Psoas muscle (tissue), 8 donors: ENCODE data around the gene PRSS27. TPM values are rescaled to one million over a fixed set of nuclear protein-coding genes. Genes with fewer than 3 reads are reported as not detected.

Experiments used
- ATAC-seq, 4 donors: fragments of 200-7000 bp; cut with Tn5 transposase; one replicate each; pipeline ENCODE4 v1.9.1; 2020; ENCODE audit warnings: moderate library complexity in 3 of 4, mild to moderate bottlenecking in 2 of 4
- DNase-seq, 2 donors: peaks; one replicate each; pipeline ENCODE4 v3.0.0-alpha.2; 2020
- H3K27ac ChIP-seq: fragments of 200-600 bp; one replicate; pipeline ENCODE4 v1.8.0; 2022
- H3K27me3 ChIP-seq, 3 donors: fragments of 200-600 bp in 1 of 3; one replicate each; pipeline versions ENCODE4 v1.6.1 to v1.8.0; 2013 to 2022; ENCODE audit warnings: low read length in 2 of 3, mild to moderate bottlenecking in 2 of 3, moderate library complexity in 1 of 3; ENCODE audit not compliant: insufficient read depth in 3 of 3
- H3K36me3 ChIP-seq, 2 donors: fragments of 200-600 bp in 1 of 2; one replicate each; pipeline versions ENCODE4 v1.6.1 to v1.8.0; 2013 to 2022; ENCODE audit warnings: low read depth in 1 of 2, mild to moderate bottlenecking in 1 of 2, moderate library complexity in 1 of 2; ENCODE audit not compliant: insufficient read depth in 1 of 2
- H3K4me1 ChIP-seq: fragments of 200-600 bp; one replicate; pipeline ENCODE4 v1.8.0; 2022
- H3K4me3 ChIP-seq: fragments of 200-600 bp; one replicate; pipeline ENCODE4 v1.8.0; 2022; ENCODE audit warnings: mild to moderate bottlenecking
- H3K9me3 ChIP-seq: fragments of 200-600 bp; one replicate; pipeline ENCODE4 v1.8.0; 2022
- WGBS, 3 donors: extraction: QIAGEN DNeasy Blood & Tissue Kit; methylation state at CpG; one replicate each; pipeline versions ENCODE4 v1.1.6 to v1.1.7; 2013; 5-methylcytosine and 5-hydroxymethylcytosine counted together
- intact Hi-C, 2 donors: fragments of 100-400 bp; cut with DNase I; formaldehyde crosslinking; loops; one replicate each; pipeline versions ENCODE4 v1.11.0 to v1.14.2; 2022
- polyA plus RNA-seq, 3 donors: library from polyadenylated mRNA; stranded (reverse); fragments of 200-250 nt; gene quantifications; one replicate each; pipeline ENCODE4 v1.2.3, GENCODE V29; 2013
- total RNA-seq, 4 donors: library from RNA; stranded (reverse); fragmentation: NEBNext Ultra II Directional in 2 of 4; extraction: Animal tissue kit (Norgen Biotek cat#: 25700) in 2 of 4; gene quantifications; one replicate each; pipeline versions ENCODE4 v1.2.1 to v1.2.4, GENCODE V29; 2021 to 2023
- TF ChIP-seq, protein P1 (sequence below): fragments of 200-600 bp; IDR thresholded peaks from one replicate; pipeline ENCODE4 v1.8.0; 2022; ENCODE audit warnings: antibody characterized with exemption
- donor health status: healthy with polysubstance abuse.
- donor health status: DM: no; HTN: no; CAD: no; lungs with moderate emphysema.
- donor health status: Bipolar disorder and iron deficiency.
- donor health status: healthy.
- donor health status: DM: yes; HTN: yes; CAD: no.
- donor health status: DM: no; HTN: no; CAD: no.
- donor health status: DM: no; HTN: no; CAD: no.
- donor health status: DM: yes; HTN: yes; CAD: no.

The PRSS27 gene
- total and polyA plus RNA-seq, 7 donors, result 0.07 to 0.34 (median 0.20) TPM; not detected in 2

DNA sequence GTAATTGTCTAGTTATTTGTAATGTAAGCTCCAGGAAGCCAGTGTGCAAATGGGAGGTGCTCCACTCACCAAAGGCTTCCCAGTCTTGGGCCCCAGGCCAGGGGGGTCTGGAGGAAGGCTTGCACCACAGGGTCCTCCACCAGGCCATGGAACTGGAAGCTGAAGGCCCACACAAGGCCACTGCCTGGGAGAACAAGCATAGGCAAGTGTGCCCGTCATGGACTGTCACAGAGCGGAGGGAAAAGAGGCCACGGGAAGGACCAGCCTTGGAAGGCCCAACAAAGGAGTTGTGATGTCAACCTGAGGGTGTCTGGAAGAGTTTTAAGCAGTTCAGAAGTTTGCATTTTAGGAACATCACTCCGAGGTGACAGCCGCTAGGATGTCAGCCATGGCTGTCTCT lies 29.5 kb upstream of the PRSS27 start:
- TF ChIP-seq, protein P1, sequence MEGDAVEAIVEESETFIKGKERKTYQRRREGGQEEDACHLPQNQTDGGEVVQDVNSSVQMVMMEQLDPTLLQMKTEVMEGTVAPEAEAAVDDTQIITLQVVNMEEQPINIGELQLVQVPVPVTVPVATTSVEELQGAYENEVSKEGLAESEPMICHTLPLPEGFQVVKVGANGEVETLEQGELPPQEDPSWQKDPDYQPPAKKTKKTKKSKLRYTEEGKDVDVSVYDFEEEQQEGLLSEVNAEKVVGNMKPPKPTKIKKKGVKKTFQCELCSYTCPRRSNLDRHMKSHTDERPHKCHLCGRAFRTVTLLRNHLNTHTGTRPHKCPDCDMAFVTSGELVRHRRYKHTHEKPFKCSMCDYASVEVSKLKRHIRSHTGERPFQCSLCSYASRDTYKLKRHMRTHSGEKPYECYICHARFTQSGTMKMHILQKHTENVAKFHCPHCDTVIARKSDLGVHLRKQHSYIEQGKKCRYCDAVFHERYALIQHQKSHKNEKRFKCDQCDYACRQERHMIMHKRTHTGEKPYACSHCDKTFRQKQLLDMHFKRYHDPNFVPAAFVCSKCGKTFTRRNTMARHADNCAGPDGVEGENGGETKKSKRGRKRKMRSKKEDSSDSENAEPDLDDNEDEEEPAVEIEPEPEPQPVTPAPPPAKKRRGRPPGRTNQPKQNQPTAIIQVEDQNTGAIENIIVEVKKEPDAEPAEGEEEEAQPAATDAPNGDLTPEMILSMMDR, result no peak
- H3K4me1 ChIP-seq, result peaks cover 12% of the 10 kb centered on the region
- H3K9me3 ChIP-seq, result no peaks in the 10 kb centered on the region
- no peak overlapping the region for H3K4me3 ChIP-seq
- 95 to 99% (median 96%) methylated on average over 5 of the region's 5 CpGs for WGBS, 3 donors
- intact Hi-C loops, result no loop called here
- no peak for DNase-seq
- no peak for ATAC-seq
- no peaks in the 10 kb centered on the region for H3K27me3 ChIP-seq
- H3K36me3 ChIP-seq, result peaks cover 0 to 6% of the 10 kb centered on the region in 2 donors
- no peak overlapping the region for H3K27ac ChIP-seq

DNA sequence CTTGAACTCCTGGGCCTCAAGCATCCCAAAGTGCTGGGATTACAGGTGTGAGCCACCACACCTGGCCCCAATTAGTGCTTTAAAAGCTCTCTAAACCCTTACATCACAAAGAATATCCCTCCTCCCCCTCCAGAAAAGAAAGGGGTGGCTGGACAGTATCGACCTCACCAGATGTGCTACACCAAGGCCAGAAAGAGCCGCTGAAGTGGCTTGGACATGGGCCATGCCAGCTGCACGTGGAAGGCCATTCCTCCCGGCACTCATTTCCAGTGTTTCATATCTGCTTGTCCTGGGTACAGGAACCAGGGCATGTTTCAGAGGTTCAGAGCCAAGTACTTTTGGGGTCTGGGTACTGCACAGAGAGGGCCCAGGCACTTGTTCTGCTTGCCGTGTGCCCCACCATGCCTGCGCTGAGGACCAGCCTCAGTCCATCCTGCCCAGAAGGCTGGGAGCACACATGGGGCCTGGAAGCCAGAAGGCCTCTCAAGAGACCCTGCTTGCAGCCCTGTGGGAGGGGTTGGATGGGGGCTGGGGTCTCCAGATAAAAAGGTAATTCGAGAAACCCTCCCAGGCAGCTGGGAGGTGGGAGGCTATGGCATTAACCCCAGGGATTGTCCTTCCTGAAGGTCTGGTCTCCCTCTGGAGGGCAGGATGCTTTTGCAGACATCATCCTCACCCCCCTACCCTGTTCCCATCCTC lies 28.9 kb upstream of the PRSS27 start:
- Histone ChIP-seq H3K9me3 (no peaks in the 10 kb centered on the region), H3K4me1 (peaks cover 8% of the 10 kb centered on the region), H3K36me3 (peaks cover 0 to 6% of the 10 kb centered on the region in 2 donors), H3K27me3 (no peaks in the 10 kb centered on the region), H3K27ac (no peak overlapping the region), H3K4me3 (no peak overlapping the region)
- WGBS, 3 donors, result 59 to 71% (median 69%) methylated on average over 7 of the region's 7 CpGs
- DNase-seq (no peak), ATAC-seq (no peak)
- TF ChIP-seq, protein P1, result no peak
- intact Hi-C loops, result no loop called here

DNA sequence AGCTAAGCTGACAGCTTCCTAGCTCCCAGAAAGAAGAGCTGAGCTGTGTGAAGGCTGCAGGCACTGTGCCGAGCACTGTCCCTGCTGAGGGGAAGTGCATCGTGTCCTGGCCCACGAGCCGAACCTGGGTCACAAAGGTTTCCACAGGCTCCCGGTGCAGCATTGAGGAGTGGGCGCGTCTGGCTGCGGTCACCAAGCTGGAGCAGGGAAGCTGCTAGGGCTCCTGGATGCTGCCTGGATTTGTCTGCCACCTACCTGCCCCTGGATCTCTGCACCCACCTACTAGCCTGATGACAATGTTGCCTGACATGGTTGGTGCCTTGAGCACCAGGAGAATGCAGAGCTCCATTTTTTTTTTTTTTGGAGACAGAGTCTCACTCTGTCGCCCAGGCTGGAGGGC lies 25.9 kb upstream of the PRSS27 start:
- 80 to 88% (median 86%) methylated on average over 9 of the region's 9 CpGs for WGBS, 3 donors
- H3K27me3 ChIP-seq, result no peaks in the 10 kb centered on the region
- peaks cover 0 to 6% of the 10 kb centered on the region in 2 donors for H3K36me3 ChIP-seq
- DNase-seq (no peak), ATAC-seq (no peak)
- no peaks in the 10 kb centered on the region for H3K4me1 ChIP-seq
- no peaks in the 10 kb centered on the region for H3K9me3 ChIP-seq
- intact Hi-C loops, result no loop called here
- H3K4me3 ChIP-seq, result no peak overlapping the region
- TF ChIP-seq, protein P1, result no peak
- no peak overlapping the region for H3K27ac ChIP-seq

DNA sequence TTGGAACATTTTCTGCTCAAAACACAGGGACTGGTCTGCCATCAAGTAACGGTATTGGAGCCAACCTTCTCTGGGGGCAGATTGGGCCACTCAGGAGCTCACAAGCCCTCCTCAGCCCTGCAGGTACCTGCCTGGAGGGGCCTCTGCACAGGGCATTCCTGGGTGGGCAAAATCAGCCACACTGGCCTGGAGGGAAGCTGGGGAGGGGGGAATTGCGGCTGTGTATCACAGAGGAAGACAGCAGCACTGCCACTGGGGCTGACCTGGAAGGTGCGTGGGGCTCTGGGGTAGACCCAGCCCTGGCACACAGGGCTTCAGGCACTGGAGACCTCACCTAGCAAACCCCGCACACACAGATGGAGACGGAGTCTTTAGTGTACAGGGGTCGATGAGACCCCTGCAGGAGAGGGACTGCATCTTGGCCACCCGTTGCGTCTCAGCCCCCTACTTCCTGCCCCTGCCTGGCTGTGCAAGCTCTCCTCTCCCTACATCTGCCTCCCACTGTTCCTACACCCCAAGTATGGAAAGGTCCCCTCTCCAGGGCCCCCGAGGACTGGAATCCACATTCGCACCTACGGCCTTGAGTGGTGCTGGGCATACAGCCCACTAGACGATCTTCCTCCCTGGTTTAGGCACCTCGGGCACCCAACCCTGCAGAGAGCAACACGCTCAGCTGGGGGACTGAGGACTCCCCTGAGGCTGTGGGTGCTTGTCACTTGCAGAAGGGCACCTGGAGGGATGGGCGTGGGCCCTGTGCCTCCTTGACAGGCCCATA lies 25.3 kb upstream of the PRSS27 start:
- WGBS, 3 donors, result 67 to 74% (median 74%) methylated on average over 15 of the region's 15 CpGs
- ATAC-seq, result no peak
- H3K9me3 ChIP-seq, result no peaks in the 10 kb centered on the region
- TF ChIP-seq, protein P1, result no peak
- H3K4me3 ChIP-seq, result no peak overlapping the region
- DNase-seq, result no peak
- no peak overlapping the region for H3K27ac ChIP-seq
- no peaks in the 10 kb centered on the region for H3K4me1 ChIP-seq
- H3K36me3 ChIP-seq, result peaks cover 0 to 6% of the 10 kb centered on the region in 2 donors
- H3K27me3 ChIP-seq, result no peaks in the 10 kb centered on the region
- intact Hi-C loops, result no loop called here
